Medulla oblongata (tissue), 1 donor: ENCODE data around the gene OR2D3.
"Not testable (repeated sequence)": the region's sequence is repeated elsewhere in the genome, so short reads cannot be mapped to it uniquely, and the experiment has no call there.

Experiments
- DNase-seq: peaks from one replicate; pipeline ENCODE4 v3.0.0-alpha.2; 2015; ENCODE audit errors: extremely low spot score

OR2D3 gene

DNA sequence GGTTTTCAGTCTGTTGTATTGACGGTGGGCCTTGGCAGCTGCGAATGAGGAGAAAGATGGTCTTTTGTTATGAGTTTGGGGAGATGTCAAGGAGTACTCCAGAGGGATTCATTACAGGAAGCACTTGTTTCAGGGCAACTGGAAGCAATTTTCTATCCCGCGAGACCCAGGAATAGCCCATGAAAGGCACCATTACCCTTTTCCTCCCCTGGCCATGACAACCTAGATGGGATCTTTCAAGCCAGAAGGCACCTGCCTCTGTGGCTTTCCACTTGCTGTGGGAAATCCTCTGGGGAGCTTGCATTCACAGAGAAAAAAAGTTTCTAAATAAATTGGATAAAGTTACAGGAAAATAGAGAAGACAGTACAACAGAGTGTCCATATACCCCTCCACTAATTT lies 8.1 kb downstream of the OR2D3 start:
- DNase-seq, result no peak

DNA sequence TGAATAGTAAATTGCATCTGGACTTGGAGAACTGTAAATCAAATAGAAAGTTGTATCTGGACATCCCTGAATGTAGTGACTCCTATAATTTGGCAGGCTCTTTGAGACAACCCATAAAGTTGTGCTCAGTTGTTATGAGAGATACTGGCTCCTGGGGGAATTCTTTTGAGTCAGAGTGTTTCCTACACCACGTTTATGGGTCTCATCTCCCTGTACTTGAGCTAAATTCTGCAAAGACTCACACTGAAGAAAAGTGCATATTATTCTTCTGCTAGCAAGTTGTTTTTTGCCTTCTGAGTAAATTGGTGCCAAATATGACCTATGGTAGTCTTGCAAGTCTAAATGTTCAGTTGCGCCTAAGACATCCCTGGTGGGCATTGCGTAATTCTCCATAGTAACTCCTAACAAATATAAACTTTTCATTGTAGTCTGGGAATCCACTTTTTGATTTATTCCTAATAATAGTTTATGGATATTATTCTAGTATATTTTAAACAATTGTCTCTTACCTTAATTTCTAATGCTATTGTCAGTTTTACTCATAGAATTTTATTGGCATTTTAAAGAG lies 10.4 kb downstream of the OR2D3 start:
- DNase-seq, result no peak

DNA sequence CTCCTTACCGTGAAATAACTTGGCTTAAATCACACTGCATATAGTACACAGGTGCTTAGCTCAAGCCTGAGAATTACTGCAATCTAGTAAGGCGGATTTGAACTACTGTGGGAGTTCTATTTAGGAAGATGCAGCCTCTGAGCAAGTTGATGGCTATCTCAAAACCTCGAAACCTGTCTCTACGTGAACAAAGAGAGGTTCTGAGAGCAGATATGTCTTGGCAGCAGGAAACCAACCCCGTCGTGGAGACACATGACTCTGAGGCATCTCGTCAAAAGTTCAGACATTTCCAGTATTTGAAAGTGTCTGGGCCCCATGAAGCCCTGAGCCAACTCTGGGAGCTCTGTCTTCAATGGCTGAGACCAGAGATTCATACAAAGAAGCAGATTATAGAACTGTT lies 11.3 kb downstream of the OR2D3 start:
- no peak for DNase-seq

DNA sequence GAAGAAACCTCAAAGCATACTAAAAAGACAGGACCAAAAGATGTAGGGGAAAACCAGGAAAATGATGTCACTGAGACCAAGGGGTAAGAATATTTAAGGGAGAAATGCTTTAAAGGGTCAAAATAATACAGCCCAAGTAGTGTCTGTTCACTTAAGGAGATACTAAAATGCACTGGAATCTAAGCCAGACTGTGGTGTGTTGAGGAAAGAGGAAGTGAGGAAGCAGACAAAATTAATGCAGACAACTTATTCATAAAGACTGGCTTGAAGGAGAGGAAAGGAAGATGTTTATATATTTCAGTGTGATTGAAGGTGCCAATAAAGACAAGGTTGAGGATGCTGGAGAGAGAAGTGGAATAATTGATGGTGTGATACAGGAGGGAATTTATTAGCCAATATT lies 21.2 kb downstream of the OR2D3 start:
- DNase-seq, result no peak

DNA sequence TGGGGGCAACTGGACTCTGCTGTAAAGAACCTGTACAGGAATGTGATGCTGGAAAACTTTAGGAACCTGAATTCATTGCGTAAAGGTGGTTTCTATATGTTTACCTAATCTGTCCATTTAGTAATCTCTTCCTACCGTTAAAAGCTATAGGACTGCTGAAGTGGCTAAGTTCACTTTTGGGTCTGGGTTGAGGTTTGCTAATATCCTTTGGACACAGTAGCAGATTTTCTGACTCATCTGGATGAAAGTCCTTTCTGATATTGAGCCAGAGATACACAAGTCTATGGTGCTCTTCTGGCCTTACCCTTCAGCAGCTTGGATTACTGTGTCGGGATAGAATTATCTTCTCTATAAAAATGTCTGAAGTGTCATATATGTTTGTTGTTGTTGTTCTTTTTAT lies 22.3 kb downstream of the OR2D3 start:
- DNase-seq, result no peak

DNA sequence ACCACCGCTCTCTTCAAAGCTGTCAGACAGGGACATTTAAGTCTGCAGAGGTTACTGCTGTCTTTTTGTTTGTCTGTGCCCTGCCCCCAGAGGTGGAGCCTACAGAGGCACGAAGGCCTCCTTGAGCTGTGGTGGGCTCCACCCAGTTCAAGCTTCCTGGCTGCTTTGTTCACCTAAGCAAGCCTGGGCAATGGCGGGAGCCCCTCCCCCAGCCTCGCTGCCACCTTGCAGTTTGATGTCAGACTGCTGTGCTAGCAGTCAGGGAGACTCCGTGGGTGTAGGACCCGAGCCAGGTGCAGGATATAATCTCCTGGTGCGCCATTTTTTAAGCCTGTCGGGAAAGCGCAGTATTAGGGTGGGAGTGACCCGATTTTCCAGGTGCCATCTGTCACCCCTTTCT lies 33.4 kb downstream of the OR2D3 start:
- not testable (repeated sequence) for DNase-seq

DNA sequence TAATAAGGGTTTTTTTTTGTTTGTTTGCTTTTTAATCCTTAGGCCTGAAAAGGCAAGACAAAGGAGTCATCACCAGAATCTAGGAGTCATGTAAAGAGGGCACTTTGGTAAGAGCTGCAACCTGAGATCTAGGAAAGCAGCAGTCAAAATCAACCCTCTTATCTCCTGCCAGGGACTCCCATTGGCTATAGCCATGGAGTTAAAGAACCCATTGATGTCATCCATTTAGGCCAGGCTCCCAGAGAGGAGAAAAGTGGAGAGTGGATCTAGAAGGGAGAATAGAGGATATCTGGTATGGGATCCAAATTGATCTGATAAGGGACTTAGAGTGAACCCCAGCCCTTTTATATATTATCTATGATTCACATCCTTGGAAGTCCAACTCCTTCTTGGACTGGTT lies 41.3 kb downstream of the OR2D3 start:
- DNase-seq, result no peak

DNA sequence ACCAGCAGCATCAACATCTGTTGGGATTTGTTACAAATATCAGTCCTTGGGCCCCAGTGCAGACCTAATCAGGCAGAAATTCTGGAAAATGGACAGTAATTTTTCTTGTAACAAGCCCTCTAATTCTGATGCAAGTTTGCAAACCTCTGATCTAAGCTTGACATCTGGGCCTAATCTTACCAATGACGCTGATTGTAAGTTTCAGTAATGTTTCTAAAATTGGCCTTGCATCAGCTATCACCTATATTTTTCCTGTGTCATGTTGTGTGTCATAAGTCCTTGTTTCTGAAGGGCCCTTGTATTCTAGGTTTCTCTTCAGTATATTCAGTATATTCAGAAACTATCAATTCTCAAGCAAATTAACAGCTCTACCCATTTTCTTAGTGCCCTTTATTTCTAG lies 41.9 kb downstream of the OR2D3 start:
- DNase-seq, result no peak

DNA sequence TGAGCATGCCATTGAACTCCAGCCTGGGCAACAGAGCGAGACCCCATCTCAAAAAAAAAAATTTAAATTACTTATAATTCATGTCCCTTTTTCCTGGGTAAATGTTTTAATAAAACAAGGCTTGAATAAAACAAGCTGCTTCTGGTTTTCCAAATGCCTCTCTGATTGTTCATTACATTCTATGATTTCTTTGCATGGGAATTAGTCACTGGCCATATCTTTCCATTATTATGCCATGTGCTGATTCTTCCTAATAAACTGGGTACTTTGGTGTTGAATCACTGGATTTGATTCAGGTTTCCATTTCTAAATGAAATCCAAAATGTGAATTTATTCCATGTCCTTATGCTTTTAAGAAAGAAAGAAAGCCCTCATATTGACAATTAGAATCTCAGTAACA lies 48.0 kb downstream of the OR2D3 start:
- no peak for DNase-seq

DNA sequence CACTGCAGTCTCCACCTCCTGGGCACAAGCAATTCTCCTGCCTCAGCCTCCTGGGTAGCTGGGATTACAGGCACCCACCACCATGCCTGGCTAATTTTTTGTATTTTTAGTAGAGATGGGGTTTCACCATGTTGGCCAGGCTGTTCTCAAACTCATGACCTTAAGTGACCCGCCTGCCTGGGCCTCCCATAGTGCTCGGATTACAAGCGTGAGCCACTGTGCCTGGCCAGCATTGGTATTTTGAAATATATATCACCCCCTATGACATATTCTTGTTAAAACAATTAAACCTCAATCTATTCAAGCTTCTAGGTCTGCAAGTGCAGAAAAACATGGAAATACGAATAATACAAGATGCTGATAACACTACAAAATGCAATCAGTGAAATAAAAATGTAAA lies 49.1 kb downstream of the OR2D3 start:
- not testable (repeated sequence) for DNase-seq
